Measurements from ENCODE around the gene KNSTRN. TPM values are rescaled to one million over a fixed set of nuclear protein-coding genes. Genes with fewer than 3 reads are reported as not detected.

Gene KNSTRN
- total and polyA plus RNA-seq, 4 donors, result 3.4 to 28.1 (median 8.9) TPM

DNA sequence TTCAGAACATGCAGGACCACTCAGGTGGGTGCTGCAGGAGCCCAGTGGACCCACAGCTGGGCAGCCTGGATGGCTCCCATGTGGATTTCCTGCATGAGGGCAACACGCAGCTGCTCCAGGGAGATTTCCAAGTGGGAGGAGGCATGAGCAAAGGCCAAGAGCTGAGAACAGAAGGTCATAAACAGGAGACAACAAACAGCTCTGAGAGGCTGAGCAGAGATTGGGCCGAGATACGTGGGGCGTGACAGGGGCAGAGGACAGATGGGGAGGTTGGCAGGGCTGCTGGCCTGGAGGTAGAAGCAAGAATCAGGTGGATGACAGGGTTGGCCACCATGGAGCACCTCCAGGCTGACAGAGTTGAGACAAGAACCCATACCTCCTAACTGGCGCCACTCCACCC is 28.8 kb upstream of the KNSTRN start (continued):
- TF ChIP-seq, protein P1, sequence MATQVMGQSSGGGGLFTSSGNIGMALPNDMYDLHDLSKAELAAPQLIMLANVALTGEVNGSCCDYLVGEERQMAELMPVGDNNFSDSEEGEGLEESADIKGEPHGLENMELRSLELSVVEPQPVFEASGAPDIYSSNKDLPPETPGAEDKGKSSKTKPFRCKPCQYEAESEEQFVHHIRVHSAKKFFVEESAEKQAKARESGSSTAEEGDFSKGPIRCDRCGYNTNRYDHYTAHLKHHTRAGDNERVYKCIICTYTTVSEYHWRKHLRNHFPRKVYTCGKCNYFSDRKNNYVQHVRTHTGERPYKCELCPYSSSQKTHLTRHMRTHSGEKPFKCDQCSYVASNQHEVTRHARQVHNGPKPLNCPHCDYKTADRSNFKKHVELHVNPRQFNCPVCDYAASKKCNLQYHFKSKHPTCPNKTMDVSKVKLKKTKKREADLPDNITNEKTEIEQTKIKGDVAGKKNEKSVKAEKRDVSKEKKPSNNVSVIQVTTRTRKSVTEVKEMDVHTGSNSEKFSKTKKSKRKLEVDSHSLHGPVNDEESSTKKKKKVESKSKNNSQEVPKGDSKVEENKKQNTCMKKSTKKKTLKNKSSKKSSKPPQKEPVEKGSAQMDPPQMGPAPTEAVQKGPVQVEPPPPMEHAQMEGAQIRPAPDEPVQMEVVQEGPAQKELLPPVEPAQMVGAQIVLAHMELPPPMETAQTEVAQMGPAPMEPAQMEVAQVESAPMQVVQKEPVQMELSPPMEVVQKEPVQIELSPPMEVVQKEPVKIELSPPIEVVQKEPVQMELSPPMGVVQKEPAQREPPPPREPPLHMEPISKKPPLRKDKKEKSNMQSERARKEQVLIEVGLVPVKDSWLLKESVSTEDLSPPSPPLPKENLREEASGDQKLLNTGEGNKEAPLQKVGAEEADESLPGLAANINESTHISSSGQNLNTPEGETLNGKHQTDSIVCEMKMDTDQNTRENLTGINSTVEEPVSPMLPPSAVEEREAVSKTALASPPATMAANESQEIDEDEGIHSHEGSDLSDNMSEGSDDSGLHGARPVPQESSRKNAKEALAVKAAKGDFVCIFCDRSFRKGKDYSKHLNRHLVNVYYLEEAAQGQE (IDR thresholded peaks at IDR 0.05), result peak; percentile 89
- TF ChIP-seq FOXA2 (IDR thresholded peaks at IDR 0.05), result no peak
- peak; percentile 81 to 94 for TF ChIP-seq HNF4A (conservative IDR thresholded peaks at IDR 0.05)
- TF ChIP-seq, protein P2, sequence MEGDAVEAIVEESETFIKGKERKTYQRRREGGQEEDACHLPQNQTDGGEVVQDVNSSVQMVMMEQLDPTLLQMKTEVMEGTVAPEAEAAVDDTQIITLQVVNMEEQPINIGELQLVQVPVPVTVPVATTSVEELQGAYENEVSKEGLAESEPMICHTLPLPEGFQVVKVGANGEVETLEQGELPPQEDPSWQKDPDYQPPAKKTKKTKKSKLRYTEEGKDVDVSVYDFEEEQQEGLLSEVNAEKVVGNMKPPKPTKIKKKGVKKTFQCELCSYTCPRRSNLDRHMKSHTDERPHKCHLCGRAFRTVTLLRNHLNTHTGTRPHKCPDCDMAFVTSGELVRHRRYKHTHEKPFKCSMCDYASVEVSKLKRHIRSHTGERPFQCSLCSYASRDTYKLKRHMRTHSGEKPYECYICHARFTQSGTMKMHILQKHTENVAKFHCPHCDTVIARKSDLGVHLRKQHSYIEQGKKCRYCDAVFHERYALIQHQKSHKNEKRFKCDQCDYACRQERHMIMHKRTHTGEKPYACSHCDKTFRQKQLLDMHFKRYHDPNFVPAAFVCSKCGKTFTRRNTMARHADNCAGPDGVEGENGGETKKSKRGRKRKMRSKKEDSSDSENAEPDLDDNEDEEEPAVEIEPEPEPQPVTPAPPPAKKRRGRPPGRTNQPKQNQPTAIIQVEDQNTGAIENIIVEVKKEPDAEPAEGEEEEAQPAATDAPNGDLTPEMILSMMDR (IDR thresholded peaks at IDR 0.05; ENCODE audit: low read depth, low read length, missing input control), result no peak

DNA sequence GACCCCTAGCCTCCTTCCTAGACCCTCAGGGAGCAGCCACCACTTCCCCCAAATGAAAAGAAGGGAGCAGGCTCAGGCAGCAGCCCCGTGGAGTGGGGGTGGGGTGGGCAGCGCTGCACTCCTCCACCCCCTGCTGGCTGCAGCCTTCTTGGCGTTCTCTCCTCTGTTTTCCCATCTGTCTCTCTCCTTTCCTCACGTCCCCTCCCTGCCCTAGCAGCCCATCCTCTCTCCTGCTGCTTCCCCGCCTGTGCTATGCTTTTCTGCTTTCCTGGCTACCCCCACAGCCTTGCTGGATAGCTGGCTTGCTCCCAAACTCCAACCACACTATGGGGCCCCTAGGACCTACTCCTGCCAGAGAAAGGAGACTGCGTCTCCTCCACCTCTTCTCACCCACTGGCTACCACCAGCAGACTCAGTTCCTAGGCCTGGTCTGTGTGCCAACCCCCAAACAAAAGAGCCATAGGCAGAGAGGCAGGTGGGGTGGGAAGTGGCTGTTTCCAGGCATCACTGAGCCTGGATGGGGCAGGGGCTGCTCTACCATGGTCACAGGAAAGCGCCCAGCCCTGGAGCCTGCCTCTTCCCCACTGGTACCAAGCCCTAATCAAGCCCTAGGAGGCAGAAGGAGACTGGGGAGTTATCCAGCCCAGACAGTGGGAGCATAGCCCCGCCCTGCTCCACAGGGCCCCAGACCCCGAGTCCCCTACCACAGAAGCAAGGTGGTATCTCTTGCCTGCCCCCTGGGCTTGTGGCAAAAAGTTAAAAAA is 27.9 kb upstream of the KNSTRN start:
- Histone ChIP-seq H3K27ac (ENCODE audit: low read depth in 1 of 2, low read length in 2 of 2) (no peak overlapping the region), H3K4me1 (ENCODE audit: control insufficient read depth in 4 of 4, insufficient read depth in 4 of 4, low read length in 3 of 4) (peaks cover 9 to 31% (median 24%) of the 10 kb centered on the region in 4 donors), H3K9me3 (ENCODE audit: control insufficient read depth in 4 of 4, low read length in 3 of 4) (no peaks in the 10 kb centered on the region), H3K4me3 (ENCODE audit: low read depth in 1 of 3, low read length in 3 of 3) (no peak overlapping the region), H3K27me3 (ENCODE audit: control insufficient read depth in 4 of 4, insufficient read depth in 4 of 4, low read length in 3 of 4) (no peaks in the 10 kb centered on the region), H3K36me3 (ENCODE audit: control insufficient read depth in 4 of 4, insufficient read depth in 3 of 4, low read depth in 1 of 4, low read length in 3 of 4) (no peaks in the 10 kb centered on the region), H3K9ac (ENCODE audit: low read depth in 1 of 2, low read length in 2 of 2) (no peak overlapping the region)
- DNase-seq (ENCODE audit: low spot score), result no peak
- TF ChIP-seq HNF4G (IDR thresholded peaks at IDR 0.05), result no peak
- TF ChIP-seq NR2F2 (IDR thresholded peaks at IDR 0.05), result no peak
- TF ChIP-seq, protein P2 (IDR thresholded peaks at IDR 0.05; ENCODE audit: low read depth, low read length, missing input control), result peak; percentile 5
- 60% methylated on average over 9 of the region's 9 CpGs for WGBS

DNA sequence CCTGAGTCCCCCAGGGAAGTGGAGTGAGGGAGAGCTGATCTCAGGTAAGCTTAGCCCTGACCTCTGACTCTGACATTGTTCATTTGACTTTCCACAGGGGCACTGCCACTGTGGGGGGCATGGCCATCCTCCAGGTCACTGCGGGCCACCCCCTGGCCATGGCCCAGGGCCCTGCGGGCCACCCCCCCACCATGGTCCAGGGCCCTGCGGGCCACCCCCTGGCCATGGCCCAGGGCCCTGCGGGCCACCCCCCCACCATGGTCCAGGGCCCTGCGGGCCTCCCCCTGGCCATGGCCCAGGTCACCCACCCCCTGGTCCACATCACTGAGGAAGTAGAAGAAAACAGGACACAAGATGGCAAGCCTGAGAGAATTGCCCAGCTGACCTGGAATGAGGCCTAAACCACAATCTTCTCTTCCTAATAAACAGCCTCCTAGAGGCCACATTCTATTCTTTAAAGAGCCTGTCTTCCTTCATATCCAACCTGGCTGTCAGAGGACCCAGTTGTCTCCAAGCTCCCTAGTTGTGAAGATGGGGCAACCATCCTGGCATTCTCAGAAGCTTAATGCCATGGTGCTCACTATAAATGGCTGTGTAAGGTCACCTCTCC is 26.4 kb upstream of the KNSTRN start:
- H3K4me3 ChIP-seq (ENCODE audit: low read depth in 1 of 3, low read length in 3 of 3), result no peak overlapping the region
- H3K4me1 ChIP-seq (ENCODE audit: control insufficient read depth in 4 of 4, insufficient read depth in 4 of 4, low read length in 3 of 4), result peaks cover 9 to 31% (median 24%) of the 10 kb centered on the region in 4 donors
- H3K27ac ChIP-seq (ENCODE audit: low read depth in 1 of 2, low read length in 2 of 2), result no peak overlapping the region
- no peaks in the 10 kb centered on the region for H3K36me3 ChIP-seq (ENCODE audit: control insufficient read depth in 4 of 4, insufficient read depth in 3 of 4, low read depth in 1 of 4, low read length in 3 of 4)
- no peaks in the 10 kb centered on the region for H3K27me3 ChIP-seq (ENCODE audit: control insufficient read depth in 4 of 4, insufficient read depth in 4 of 4, low read length in 3 of 4)
- H3K9me3 ChIP-seq (ENCODE audit: control insufficient read depth in 4 of 4, low read length in 3 of 4), result no peaks in the 10 kb centered on the region
- no peak for DNase-seq (ENCODE audit: low spot score)
- H3K9ac ChIP-seq (ENCODE audit: low read depth in 1 of 2, low read length in 2 of 2), result no peak overlapping the region
- 91% methylated on average over 5 of the region's 5 CpGs for WGBS
- TF ChIP-seq GABPA (IDR thresholded peaks at IDR 0.05 in 1 of 2, conservative IDR thresholded peaks at IDR 0.05 in 1 of 2) (no peak), SP1 (IDR thresholded peaks at IDR 0.05) (no peak), FOXA1 (IDR thresholded peaks at IDR 0.05) (no peak), NR2F2 (IDR thresholded peaks at IDR 0.05) (no peak), EGR1 (IDR thresholded peaks at IDR 0.05; ENCODE audit: low read depth in 2 of 2) (no peak), HNF4A (conservative IDR thresholded peaks at IDR 0.05) (no peak), RXRA (IDR thresholded peaks at IDR 0.05) (no peak), HNF4G (IDR thresholded peaks at IDR 0.05) (no peak), JUND (IDR thresholded peaks at IDR 0.05) (no peak), RAD21 (IDR thresholded peaks at IDR 0.05) (no peak)
- TF ChIP-seq, protein P3, sequence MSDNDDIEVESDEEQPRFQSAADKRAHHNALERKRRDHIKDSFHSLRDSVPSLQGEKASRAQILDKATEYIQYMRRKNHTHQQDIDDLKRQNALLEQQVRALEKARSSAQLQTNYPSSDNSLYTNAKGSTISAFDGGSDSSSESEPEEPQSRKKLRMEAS (IDR thresholded peaks at IDR 0.05), result no peak
- TF ChIP-seq, protein P2 (IDR thresholded peaks at IDR 0.05; ENCODE audit: low read depth, low read length, missing input control), result no peak
- TF ChIP-seq, protein P4, sequence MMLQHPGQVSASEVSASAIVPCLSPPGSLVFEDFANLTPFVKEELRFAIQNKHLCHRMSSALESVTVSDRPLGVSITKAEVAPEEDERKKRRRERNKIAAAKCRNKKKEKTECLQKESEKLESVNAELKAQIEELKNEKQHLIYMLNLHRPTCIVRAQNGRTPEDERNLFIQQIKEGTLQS (IDR thresholded peaks at IDR 0.05), result no peak

Data from liver (tissue), 9 donors.